NCI-H774 (cell line): Measurements from ENCODE around the gene BACH2.

Experiments used
- DNase-seq: peaks from one replicate; lab custom pipeline; 2025; lab: John Stamatoyannopoulos, UW

The BACH2 gene

GRCh38 chr6:90025523-90026061 lies 271.1 kb downstream of the BACH2 start:
- DNase-seq, result no peak

GRCh38 chr6:90024633-90025032 lies 272.0 kb downstream of the BACH2 start:
- DNase-seq, result no peak

GRCh38 chr6:90021711-90022110 lies 274.9 kb downstream of the BACH2 start:
- no peak for DNase-seq

GRCh38 chr6:90020746-90021145 lies 275.9 kb downstream of the BACH2 start:
- DNase-seq, result no peak

GRCh38 chr6:90019216-90019615 lies 277.4 kb downstream of the BACH2 start:
- DNase-seq, result no peak

GRCh38 chr6:90015883-90016282 lies 280.8 kb downstream of the BACH2 start:
- DNase-seq, result no peak

- no peak for DNase-seq
These were observed 287.6 kb downstream of the BACH2 start for GRCh38 chr6:90008908-90009501.

GRCh38 chr6:90008189-90008907 lies 288.3 kb downstream of the BACH2 start:
- DNase-seq, result no peak

GRCh38 chr6:90005048-90005827 lies 291.4 kb downstream of the BACH2 start:
- peak; percentile 17 for DNase-seq

GRCh38 chr6:90004511-90004910 lies 292.1 kb downstream of the BACH2 start:
- no peak for DNase-seq

GRCh38 chr6:90003941-90004340 lies 292.7 kb downstream of the BACH2 start:
- DNase-seq, result no peak

GRCh38 chr6:90003069-90003795 lies 293.4 kb downstream of the BACH2 start:
- no peak for DNase-seq

- DNase-seq, result no peak
These were observed 295.5 kb downstream of the BACH2 start for GRCh38 chr6:90000864-90001731.

- DNase-seq, result no peak
These were observed 296.5 kb downstream of the BACH2 start for GRCh38 chr6:89999945-90000825.

- DNase-seq, result peak; percentile 96
These were observed 297.5 kb downstream of the BACH2 start for GRCh38 chr6:89999154-89999553.

- DNase-seq, result no peak
These were observed 298.9 kb downstream of the BACH2 start for GRCh38 chr6:89997456-89998445.

GRCh38 chr6:89993411-89993810 lies 303.2 kb downstream of the BACH2 start:
- no peak for DNase-seq

- no peak for DNase-seq
These were observed 303.8 kb downstream of the BACH2 start for GRCh38 chr6:89992818-89993217.

GRCh38 chr6:89989742-89990141 lies 306.9 kb downstream of the BACH2 start:
- DNase-seq, result no peak
